CD14-positive monocyte (primary cell): ENCODE results near the gene CDV3. TPM values are rescaled to one million over a fixed set of nuclear protein-coding genes. Genes with fewer than 3 reads are reported as not detected.
A peak's percentile ranks its signal among the peaks of the same experiment; 100 is the strongest.

ENCODE experiments used
- DNase-seq, 3 donors: peaks; one replicate each; pipeline ENCODE4 v3.0.0-alpha.2; 2011 to 2022
- H2AFZ ChIP-seq: 2 replicates; pipeline ENCODE4 v1.6.0; 2012; ENCODE audit warnings: mild to moderate bottlenecking, low read depth, low read length, inconsistent platforms; ENCODE audit not compliant: insufficient read depth, poor library complexity, severe bottlenecking
- H3K27ac ChIP-seq, 2 donors: 1 replicate in 1 of 2; 2 replicates in 1 of 2; pipeline ENCODE4 v1.5.1; 2012 to 2013; ENCODE audit warnings: low read length in 2 of 2, control low read depth in 1 of 2, inconsistent platforms in 1 of 2, low read depth in 1 of 2, mild to moderate bottlenecking in 1 of 2
- H3K27me3 ChIP-seq, 2 donors: one replicate each; pipeline versions ENCODE4 v1.6.0 to v1.6.1; 2011 to 2013; ENCODE audit warnings: low read length in 2 of 2; ENCODE audit not compliant: control insufficient read depth in 2 of 2, insufficient read depth in 2 of 2
- H3K36me3 ChIP-seq, 2 donors: replicated peaks in 1 of 2; 1 replicate in 1 of 2; 2 replicates in 1 of 2; pipeline versions ENCODE4 v1.5.1 to v1.6.1; 2012 to 2013; ENCODE audit warnings: low read length in 2 of 2, control low read depth in 1 of 2, inconsistent platforms in 1 of 2, mild to moderate bottlenecking in 1 of 2; ENCODE audit not compliant: insufficient read depth in 2 of 2, control insufficient read depth in 1 of 2
- H3K4me1 ChIP-seq, 2 donors: 1 replicate in 1 of 2; 2 replicates in 1 of 2; pipeline versions ENCODE4 v1.5.1 to v1.6.1; 2012 to 2013; ENCODE audit warnings: low read length in 2 of 2, control low read depth in 1 of 2, inconsistent platforms in 1 of 2, mild to moderate bottlenecking in 1 of 2, moderate library complexity in 1 of 2; ENCODE audit not compliant: insufficient read depth in 2 of 2, control insufficient read depth in 1 of 2
- H3K4me2 ChIP-seq: replicated peaks from 2 replicates; pipeline ENCODE3; 2012; ENCODE audit warnings: low read length, moderate library complexity, mild to moderate bottlenecking; ENCODE audit not compliant: poor library complexity, severe bottlenecking; ENCODE audit errors: extremely low read depth
- H3K4me3 ChIP-seq, 3 experiments: fragments of 200-600 bp in 1 of 3; sonication (generic) in 1 of 3; replicated peaks in 1 of 3; 1 replicate in 2 of 3; 2 replicates in 1 of 3; pipeline ENCODE4 v1.5.1; 2011 to 2013; ENCODE audit warnings: low read length in 3 of 3, mild to moderate bottlenecking in 3 of 3, control low read depth in 2 of 3, low read depth in 2 of 3, inconsistent platforms in 1 of 3, moderate library complexity in 1 of 3
- H3K79me2 ChIP-seq: 2 replicates; pipeline ENCODE4 v1.6.0; 2012; ENCODE audit warnings: mild to moderate bottlenecking, control low read depth, inconsistent platforms, low read length, moderate library complexity; ENCODE audit not compliant: insufficient read depth
- H3K9ac ChIP-seq: 2 replicates; pipeline ENCODE4 v1.6.0; 2017; ENCODE audit warnings: low read length, mild to moderate bottlenecking; ENCODE audit not compliant: insufficient read depth, poor library complexity, severe bottlenecking
- H3K9me3 ChIP-seq, 2 donors: replicated peaks in 1 of 2; 1 replicate in 1 of 2; 2 replicates in 1 of 2; pipeline versions ENCODE4 v1.5.1 to v1.6.1; 2012 to 2013; ENCODE audit warnings: low read length in 2 of 2, control low read depth in 1 of 2; ENCODE audit not compliant: control insufficient read depth in 1 of 2, insufficient read depth in 1 of 2
- H4K20me1 ChIP-seq: 2 replicates; pipeline ENCODE4 v1.6.0; 2012; ENCODE audit warnings: mild to moderate bottlenecking, low read length, control low read depth, moderate library complexity; ENCODE audit not compliant: insufficient read depth
- H3K27ac Mint-ChIP-seq, 7 donors: one replicate each; pipeline ENCODE4 v1.8.0; 2020; ENCODE audit warnings: mild to moderate bottlenecking in 7 of 7, mixed read lengths in 7 of 7, moderate library complexity in 6 of 7, inconsistent platforms in 2 of 7
- H3K27me3 Mint-ChIP-seq, 3 donors: one replicate each; pipeline ENCODE4 v1.8.0; 2021 to 2022; ENCODE audit warnings: low read depth in 3 of 3, mild to moderate bottlenecking in 3 of 3, mixed read lengths in 3 of 3, moderate library complexity in 3 of 3, inconsistent platforms in 1 of 3
- H3K36me3 Mint-ChIP-seq, 2 donors: one replicate each; pipeline ENCODE4 v1.8.0; 2020; ENCODE audit warnings: mixed read lengths in 2 of 2, inconsistent platforms in 1 of 2, mild to moderate bottlenecking in 1 of 2
- H3K4me1 Mint-ChIP-seq: one replicate; pipeline ENCODE4 v1.8.0; 2020; ENCODE audit warnings: mild to moderate bottlenecking, mixed read lengths
- H3K4me3 Mint-ChIP-seq, 2 donors: one replicate each; pipeline ENCODE4 v1.8.0; 2020; ENCODE audit warnings: mild to moderate bottlenecking in 2 of 2, mixed read lengths in 2 of 2, moderate library complexity in 1 of 2
- H3K9me3 Mint-ChIP-seq, 7 donors: one replicate each; pipeline ENCODE4 v1.8.0; 2020 to 2022; ENCODE audit warnings: mixed read lengths in 7 of 7, mild to moderate bottlenecking in 6 of 7, moderate library complexity in 6 of 7, inconsistent platforms in 2 of 7
- WGBS: methylation state at CpG from one replicate; pipeline ENCODE4 v1.1.5; 2013; ENCODE audit warnings: missing lambda C conversion rate; ENCODE audit not compliant: insufficient coverage; 5-methylcytosine and 5-hydroxymethylcytosine counted together
- intact Hi-C, 2 donors: fragments of 100-400 bp; cut with micrococcal nuclease; formaldehyde crosslinking; loops; one replicate each; pipeline versions ENCODE4 v1.15.0 to v1.15.1; 2023
- polyA plus RNA-seq, 3 donors: library from polyadenylated mRNA; depleted of rRNA in 1 of 3; unstranded in 2 of 3; stranded (reverse) in 1 of 3; fragments of 300-500 nt in 2 of 3; fragments of >200 nt in 1 of 3; fragmentation: Illumina TruSeq in 2 of 3; gene quantifications; 1 replicate in 2 of 3; 2 replicates in 1 of 3; pipeline ENCODE4 v1.2.3, GENCODE V29; 2012 to 2021
- TF ChIP-seq, protein P1 (sequence below): fragments of 200-600 bp; IDR thresholded peaks from one replicate; pipeline ENCODE4 v1.8.0; 2022; ENCODE audit warnings: antibody characterized with exemption, mild to moderate bottlenecking

The CDV3 gene
- polyA plus RNA-seq, 3 donors, result 30.0 to 80.1 (median 30.3) TPM

DNA sequence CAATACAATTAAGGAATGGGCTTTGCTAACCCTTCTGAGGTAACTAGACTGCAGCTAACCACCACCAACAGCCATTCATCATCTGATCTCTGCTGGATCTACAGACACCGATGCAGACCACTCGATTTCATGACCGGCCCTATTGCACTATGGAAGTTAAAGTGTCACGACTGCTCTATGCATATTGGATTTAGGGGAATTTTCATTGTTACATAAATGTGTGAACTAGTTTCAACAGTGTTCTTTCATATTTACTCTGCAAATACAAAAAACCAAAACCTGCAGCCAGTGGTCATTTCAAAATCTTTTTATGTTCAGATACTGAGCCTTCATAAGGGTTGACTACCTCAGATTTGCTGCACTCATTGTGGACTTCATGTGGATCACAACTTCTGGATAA, 14.5 kb downstream of the CDV3 start:
- H3K4me1 ChIP-seq, result no peaks in the 10 kb centered on the region
- DNase-seq, result no peak
- H3K4me2 ChIP-seq, result no peak overlapping the region
- H3K9me3 ChIP-seq, result no peaks in the 10 kb centered on the region
- no peak overlapping the region for H3K27ac ChIP-seq
- H3K4me1 Mint-ChIP-seq, result no peaks in the 10 kb centered on the region
- H3K36me3 Mint-ChIP-seq, result peaks cover 59 to 74% of the 10 kb centered on the region in 2 donors
- H3K27me3 Mint-ChIP-seq, result peaks cover 0 to 1% (median 0%) of the 10 kb centered on the region in 3 donors
- intact Hi-C loops, result no loop called here
- H3K36me3 ChIP-seq, result peaks cover 69 to 70% of the 10 kb centered on the region in 2 donors
- H3K4me3 Mint-ChIP-seq, result no peak overlapping the region
- no peak overlapping the region for H3K9ac ChIP-seq
- H3K4me3 ChIP-seq, result no peak overlapping the region
- H2AFZ ChIP-seq, result no peak overlapping the region
- H3K79me2 ChIP-seq, result peaks cover 39% of the 10 kb centered on the region
- H4K20me1 ChIP-seq, result peaks cover 87% of the 10 kb centered on the region
- TF ChIP-seq, protein P1, sequence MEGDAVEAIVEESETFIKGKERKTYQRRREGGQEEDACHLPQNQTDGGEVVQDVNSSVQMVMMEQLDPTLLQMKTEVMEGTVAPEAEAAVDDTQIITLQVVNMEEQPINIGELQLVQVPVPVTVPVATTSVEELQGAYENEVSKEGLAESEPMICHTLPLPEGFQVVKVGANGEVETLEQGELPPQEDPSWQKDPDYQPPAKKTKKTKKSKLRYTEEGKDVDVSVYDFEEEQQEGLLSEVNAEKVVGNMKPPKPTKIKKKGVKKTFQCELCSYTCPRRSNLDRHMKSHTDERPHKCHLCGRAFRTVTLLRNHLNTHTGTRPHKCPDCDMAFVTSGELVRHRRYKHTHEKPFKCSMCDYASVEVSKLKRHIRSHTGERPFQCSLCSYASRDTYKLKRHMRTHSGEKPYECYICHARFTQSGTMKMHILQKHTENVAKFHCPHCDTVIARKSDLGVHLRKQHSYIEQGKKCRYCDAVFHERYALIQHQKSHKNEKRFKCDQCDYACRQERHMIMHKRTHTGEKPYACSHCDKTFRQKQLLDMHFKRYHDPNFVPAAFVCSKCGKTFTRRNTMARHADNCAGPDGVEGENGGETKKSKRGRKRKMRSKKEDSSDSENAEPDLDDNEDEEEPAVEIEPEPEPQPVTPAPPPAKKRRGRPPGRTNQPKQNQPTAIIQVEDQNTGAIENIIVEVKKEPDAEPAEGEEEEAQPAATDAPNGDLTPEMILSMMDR, result no peak
- no peaks in the 10 kb centered on the region for H3K9me3 Mint-ChIP-seq
- H3K27me3 ChIP-seq, result no peaks in the 10 kb centered on the region
- H3K27ac Mint-ChIP-seq, result peak overlapping the region in 2 of 7 donors; percentile 23 to 44
- WGBS, result 93% methylated on average over 3 of the region's 4 CpGs

DNA sequence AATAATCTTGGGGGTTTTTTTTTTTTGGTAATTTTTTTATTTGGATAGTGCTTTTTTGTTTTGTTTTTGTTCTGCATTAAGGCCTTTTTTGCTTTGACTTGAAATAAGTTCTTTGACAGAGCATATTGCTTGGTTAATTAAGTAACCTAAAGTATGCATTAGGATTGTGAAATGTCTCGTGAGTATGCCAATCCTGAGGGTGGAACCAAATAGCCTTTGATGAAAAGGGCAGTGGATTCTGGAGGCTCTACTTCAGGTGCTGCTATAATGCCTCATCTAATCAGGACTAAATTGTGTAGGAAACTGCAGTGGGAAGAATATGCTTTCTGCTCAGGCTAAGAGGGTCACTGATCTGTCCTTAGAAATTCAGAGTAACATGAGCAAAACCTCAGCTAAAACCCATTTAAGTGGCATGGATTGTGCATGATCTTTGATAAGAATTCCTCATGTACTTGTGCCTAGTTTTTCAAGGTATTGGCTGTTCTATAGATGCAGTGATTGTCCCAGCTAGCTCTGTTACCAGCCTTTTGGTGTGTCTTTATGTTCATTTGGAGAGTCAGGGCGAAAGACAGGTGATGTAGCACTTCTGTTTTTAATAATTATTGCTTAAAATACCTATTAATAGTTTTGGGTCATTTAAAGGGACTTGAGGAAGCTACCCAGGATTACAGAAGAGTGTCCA, 15.4 kb downstream of the CDV3 start:
- Mint-ChIP-seq H3K27me3 (peaks cover 0 to 1% (median 0%) of the 10 kb centered on the region in 3 donors), H3K9me3 (no peaks in the 10 kb centered on the region), H3K36me3 (peaks cover 51 to 65% of the 10 kb centered on the region in 2 donors), H3K27ac (peak overlapping the region in 3 of 7 donors; percentile 8 to 35 (median 19)), H3K4me1 (no peaks in the 10 kb centered on the region), H3K4me3 (no peak overlapping the region)
- DNase-seq, result no peak
- Histone ChIP-seq H2AFZ (no peak overlapping the region), H4K20me1 (peaks cover 78% of the 10 kb centered on the region), H3K36me3 (peaks cover 60 to 61% of the 10 kb centered on the region in 2 donors), H3K4me2 (no peak overlapping the region), H3K27me3 (no peaks in the 10 kb centered on the region), H3K9ac (no peak overlapping the region), H3K27ac (no peak overlapping the region), H3K79me2 (peaks cover 30% of the 10 kb centered on the region), H3K4me3 (no peak overlapping the region), H3K9me3 (no peaks in the 10 kb centered on the region), H3K4me1 (no peaks in the 10 kb centered on the region)
- WGBS, result 0% methylated on average over 1 of the region's 2 CpGs
- intact Hi-C loops, result no loop called here
- TF ChIP-seq, protein P1, result no peak
